Measurements from ENCODE around the gene CBLL1. TPM values are rescaled to one million over a fixed set of nuclear protein-coding genes. Genes with fewer than 3 reads are reported as not detected.
A peak's percentile ranks its signal among the peaks of the same experiment; 100 is the strongest.

CBLL1 gene
- total RNA-seq (2014; rRNA removed): 37.6 and 42.8 TPM in 2 replicates
- polyA plus RNA-seq (2012): 16.4 TPM

- DNase-seq (ENCODE audit: low read depth): peak; percentile 96
Measured at GRCh38 chr7:107743567-107744344, at the start of gene CBLL1. TSS of gene CBLL1 (plus strand) at chr7:107744142. CDS start at chr7:107744164, 22 bp downstream.

GRCh38 chr7:107694386-107694785 is 49.6 kb upstream of the CBLL1 start:
- DNase-seq (ENCODE audit: low read depth): peak; percentile 97

DNA sequence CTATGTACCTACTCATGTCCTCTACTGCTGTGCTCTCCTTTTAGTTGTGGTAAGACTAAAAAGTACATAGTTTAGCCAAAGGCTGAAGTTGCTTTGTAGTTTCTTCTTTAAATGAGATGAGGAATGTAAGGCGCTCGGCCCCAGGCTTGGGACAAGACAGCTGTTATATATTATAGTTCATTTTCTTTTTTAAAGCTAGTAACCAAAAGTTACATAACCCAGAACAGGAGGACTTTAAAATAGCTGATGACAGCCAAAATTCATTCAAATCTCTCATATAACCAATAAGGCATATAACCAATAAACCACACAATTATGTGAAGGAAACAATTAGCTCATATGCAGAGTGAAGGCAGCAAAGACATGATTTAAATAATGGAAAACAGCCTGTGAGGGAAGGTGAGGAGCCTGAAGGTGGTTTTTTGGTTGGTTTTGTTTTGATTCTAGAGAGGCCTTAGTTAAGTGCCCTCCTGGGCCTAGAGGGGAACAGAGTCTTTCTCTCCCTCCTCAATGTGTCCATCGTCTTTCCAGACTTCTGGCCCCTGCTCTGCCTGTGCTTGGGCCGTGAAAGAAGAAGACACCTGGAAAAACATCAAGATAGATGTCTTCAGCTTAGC is 47.5 kb upstream of the CBLL1 start:
- DNase-seq (ENCODE audit: low read depth): no peak

DNA sequence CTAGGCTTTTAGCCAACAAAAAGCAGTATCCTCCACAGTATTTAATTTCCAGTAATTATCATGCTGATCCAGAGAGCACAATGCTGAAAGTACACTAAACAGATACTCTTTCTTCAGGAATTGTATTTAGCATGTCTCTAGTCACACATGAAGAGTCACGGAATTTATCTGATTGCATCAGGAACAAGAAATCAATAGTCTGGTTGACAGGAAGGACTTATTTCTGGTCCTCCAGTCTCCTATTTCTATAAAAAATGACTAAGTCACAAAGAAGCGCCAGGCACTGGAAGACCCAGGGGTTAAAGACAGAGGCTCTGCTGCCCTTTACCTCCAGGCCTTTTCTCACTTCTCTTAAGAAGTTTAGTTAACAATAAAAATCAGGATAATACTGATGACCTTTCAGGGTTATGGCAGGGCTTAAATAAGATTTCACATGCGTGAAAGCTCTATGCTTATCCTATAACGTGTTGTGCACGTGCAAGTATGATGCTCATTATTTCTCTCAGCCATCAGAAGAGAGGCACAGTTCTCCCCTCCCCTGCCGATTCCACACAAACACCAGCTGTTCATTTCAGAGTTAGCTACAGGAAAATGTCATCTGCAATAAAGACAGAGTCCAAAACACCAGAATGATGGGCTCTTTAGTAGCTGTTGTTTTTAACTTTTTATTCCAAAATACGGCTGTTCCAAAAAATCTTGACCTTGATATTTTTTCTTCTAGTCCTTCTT is 46.5 kb upstream of the CBLL1 start:
- DNase-seq (ENCODE audit: low read depth): no peak

DNA sequence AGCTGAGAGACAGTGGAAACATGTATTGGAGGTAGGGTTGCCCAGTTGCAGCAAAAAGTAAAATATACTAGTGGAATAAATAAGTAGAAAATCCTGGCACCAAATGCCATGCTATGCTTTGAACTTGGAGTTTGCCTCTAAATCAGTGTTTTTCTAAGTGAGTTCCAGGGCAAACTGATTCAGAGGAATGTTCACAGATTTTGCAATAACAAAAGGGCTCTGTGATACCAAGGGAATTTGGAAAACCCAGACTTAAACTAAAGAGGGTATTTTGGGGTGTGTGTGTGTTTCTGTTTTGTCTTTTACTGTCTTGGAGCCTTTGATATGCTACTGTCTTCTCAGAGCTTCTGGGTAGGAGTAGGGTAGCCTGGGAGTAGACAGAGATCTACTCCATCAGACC is 43.4 kb upstream of the CBLL1 start:
- DNase-seq (ENCODE audit: low read depth): no peak

- DNase-seq (ENCODE audit: low read depth): no peak
Measured at GRCh38 chr7:107701191-107701590, 42.8 kb upstream of the CBLL1 start.

DNA sequence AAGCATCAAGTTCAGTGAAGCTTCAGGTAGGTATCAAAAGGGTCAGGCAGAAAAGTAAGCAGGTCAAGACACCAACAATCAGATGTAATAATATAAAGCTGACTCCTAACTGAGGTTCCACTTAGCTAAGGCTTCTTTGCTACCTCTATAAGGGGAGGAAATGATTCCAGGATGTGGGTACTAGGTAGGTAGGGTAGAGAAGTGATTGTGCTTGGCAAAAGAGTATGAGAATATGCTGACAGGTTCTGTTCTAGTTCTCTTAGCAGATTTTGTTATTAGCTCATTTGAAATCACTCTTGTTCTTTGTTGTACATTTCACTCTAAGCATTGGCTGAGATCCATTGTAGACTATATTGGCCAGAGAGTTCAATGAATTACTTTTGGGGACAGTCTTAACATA is 40.7 kb upstream of the CBLL1 start:
- DNase-seq (ENCODE audit: low read depth): no peak

DNA sequence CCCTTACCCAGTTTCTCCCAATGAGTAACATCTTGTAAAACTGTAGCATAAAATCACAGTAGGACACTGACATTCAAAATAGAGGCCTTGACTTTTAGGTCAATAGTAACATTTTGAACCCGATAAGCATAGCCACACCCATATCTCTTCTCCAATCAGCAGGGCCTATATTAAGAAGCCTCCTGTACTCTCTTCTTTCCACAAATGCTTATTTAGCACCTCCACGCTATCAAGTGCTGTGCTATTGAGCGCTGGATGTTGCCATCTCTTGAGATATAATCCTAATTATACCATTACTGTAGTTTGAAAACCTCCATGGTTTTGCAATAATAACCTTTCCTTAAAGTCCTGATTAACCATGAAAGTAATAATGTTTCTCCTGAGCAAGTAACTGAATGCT is 40.1 kb upstream of the CBLL1 start:
- no peak for DNase-seq (ENCODE audit: low read depth)

GRCh38 chr7:107708956-107709355 is 35.0 kb upstream of the CBLL1 start:
- no peak for DNase-seq (ENCODE audit: low read depth)

GRCh38 chr7:107711301-107711700 is 32.6 kb upstream of the CBLL1 start:
- no peak for DNase-seq (ENCODE audit: low read depth)

DNA sequence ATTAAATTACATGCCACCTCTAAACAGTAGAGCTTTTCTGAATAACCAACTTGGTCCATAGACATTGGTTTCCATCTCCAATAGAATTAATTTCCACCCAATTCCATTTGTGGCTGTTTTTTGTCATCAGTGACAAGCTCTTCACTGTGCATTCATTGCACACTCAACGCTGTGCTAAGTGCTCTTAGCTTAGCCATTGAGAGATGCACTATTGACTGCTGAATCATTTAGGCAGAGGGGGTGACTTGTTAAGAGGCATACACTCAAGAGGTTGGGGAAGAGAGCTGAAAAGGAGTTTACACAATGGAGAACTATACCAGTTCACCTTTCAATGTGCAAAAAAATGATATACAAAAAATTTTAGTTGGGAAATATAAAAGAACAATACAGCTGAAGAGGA is 31.9 kb upstream of the CBLL1 start:
- DNase-seq (ENCODE audit: low read depth): no peak

GRCh38 chr7:107712896-107713295 is 31.0 kb upstream of the CBLL1 start:
- DNase-seq (ENCODE audit: low read depth): no peak

- peak; percentile 73 for DNase-seq (ENCODE audit: low read depth)
Measured at GRCh38 chr7:107715531-107715930, 28.4 kb upstream of the CBLL1 start.

- no peak for DNase-seq (ENCODE audit: low read depth)
Measured at GRCh38 chr7:107718456-107719193, 25.3 kb upstream of the CBLL1 start.

- DNase-seq (ENCODE audit: low read depth): no peak
Measured at GRCh38 chr7:107721286-107721685, 22.7 kb upstream of the CBLL1 start.

- no peak for DNase-seq (ENCODE audit: low read depth)
Measured at GRCh38 chr7:107723255-107723654, 20.7 kb upstream of the CBLL1 start.

DNA sequence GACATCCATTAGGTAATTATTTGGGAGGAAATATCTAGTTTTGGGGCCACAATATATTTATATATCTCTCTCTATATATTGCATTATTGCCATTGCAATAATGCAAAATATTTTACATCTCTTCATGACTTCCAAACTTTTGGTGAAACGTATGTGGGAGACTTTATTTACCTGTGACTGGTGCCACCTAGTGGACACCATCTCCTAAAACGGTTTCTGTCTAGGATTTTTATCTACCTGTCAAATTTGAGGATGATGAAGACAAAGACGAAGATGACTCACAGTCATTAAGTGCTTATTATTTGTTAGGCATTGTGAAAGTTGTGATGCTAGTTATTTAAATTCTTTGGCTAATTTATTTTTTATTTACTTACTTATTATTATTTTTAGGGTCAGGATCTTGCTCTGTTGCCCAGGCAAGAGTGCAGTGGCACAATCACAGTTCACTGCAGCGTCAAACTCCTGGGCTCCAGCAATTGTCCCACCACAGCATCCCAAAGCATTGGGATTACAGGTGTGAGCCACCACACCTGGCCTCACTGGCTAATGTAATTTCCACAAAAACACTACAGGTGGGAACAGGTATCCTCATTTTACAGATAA is 18.7 kb upstream of the CBLL1 start:
- peak; percentile 57 for DNase-seq (ENCODE audit: low read depth)

- no peak for DNase-seq (ENCODE audit: low read depth)
Measured at GRCh38 chr7:107726356-107727130, 17.4 kb upstream of the CBLL1 start.

- DNase-seq (ENCODE audit: low read depth): no peak
Measured at GRCh38 chr7:107728276-107728675, 15.7 kb upstream of the CBLL1 start.

- no peak for DNase-seq (ENCODE audit: low read depth)
Measured at GRCh38 chr7:107742678-107743566, 1.0 kb upstream of the CBLL1 start.

Data from LHCN-M2 (cell line).